Stomach (tissue), 4 donors: ENCODE results near the gene DISC1.

Experiments
- POLR2A ChIP-seq, 4 donors: fragments of 450-650 bp; IDR thresholded peaks; one replicate each; pipeline ENCODE4 v1.6.1; 2016; ENCODE audit warnings: antibody characterized with exemption in 4 of 4, control low read depth in 2 of 4, mild to moderate bottlenecking in 1 of 4, moderate library complexity in 1 of 4
- TF ChIP-seq, protein P1 (sequence below), 7 experiments: fragments of 450-650 bp in 4 of 7; fragments of 200-600 bp in 3 of 7; sonication (generic) in 3 of 7; IDR thresholded peaks; one replicate each; pipeline ENCODE4 v1.5.1; 2016 to 2019; ENCODE audit warnings: antibody characterized with exemption in 7 of 7, control low read depth in 2 of 7, mild to moderate bottlenecking in 1 of 7

DNA sequence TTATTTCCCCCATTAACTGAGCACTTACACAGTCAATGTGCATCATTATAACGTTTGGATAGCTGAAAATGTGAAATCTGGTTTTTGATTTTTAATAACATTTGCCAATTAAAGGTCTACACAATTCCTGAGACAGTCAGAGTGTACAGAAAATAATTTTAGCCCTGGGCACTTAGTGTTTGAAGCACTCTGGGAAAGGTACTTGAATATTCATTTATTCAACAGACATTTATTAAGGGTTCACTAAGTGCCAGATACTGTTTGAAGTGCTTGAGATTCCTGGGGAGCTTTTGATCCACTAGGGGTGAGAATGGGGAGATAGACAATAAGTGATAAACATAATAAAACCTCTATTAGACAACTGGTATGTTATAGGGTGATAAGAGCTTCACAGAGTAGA, 141.8 kb downstream of the DISC1 start:
- no peak for TF ChIP-seq POLR2A (IDR thresholded peaks at IDR 0.05)
- TF ChIP-seq, protein P1, sequence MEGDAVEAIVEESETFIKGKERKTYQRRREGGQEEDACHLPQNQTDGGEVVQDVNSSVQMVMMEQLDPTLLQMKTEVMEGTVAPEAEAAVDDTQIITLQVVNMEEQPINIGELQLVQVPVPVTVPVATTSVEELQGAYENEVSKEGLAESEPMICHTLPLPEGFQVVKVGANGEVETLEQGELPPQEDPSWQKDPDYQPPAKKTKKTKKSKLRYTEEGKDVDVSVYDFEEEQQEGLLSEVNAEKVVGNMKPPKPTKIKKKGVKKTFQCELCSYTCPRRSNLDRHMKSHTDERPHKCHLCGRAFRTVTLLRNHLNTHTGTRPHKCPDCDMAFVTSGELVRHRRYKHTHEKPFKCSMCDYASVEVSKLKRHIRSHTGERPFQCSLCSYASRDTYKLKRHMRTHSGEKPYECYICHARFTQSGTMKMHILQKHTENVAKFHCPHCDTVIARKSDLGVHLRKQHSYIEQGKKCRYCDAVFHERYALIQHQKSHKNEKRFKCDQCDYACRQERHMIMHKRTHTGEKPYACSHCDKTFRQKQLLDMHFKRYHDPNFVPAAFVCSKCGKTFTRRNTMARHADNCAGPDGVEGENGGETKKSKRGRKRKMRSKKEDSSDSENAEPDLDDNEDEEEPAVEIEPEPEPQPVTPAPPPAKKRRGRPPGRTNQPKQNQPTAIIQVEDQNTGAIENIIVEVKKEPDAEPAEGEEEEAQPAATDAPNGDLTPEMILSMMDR (IDR thresholded peaks at IDR 0.05), result no peak
